ENCODE data around the gene TIMM29. TPM values are rescaled to one million over a fixed set of nuclear protein-coding genes. Genes with fewer than 3 reads are reported as not detected.

TIMM29 gene
- total RNA-seq, 4 donors from 2014 or later, result 28.0 to 39.5 (median 34.1) TPM

- H3K4me1 ChIP-seq, result peaks cover 0 to 27% (median 12%) of the 10 kb centered on the region in 4 donors
- no peak for TF ChIP-seq POLR2A (IDR thresholded peaks at IDR 0.05)
- TF ChIP-seq CTCF (IDR thresholded peaks at IDR 0.05), result no peak
- no peaks in the 10 kb centered on the region for H3K27me3 ChIP-seq
- H3K36me3 ChIP-seq, result no peaks in the 10 kb centered on the region
- no peaks in the 10 kb centered on the region for H3K9me3 ChIP-seq
- peak in 2 of 3 donors; percentile 55 to 60 for DNase-seq
- peak overlapping the region; percentile 65 to 97 (median 88) for H3K4me3 ChIP-seq
- peak overlapping the region; percentile 88 to 96 (median 92) for H3K27ac ChIP-seq
Measured at GRCh38 chr19:10961073-10961860, 32.7 kb downstream of the TIMM29 start.

GRCh38 chr19:10962863-10963262 lies 34.3 kb downstream of the TIMM29 start:
- TF ChIP-seq CTCF (IDR thresholded peaks at IDR 0.05) (no peak), POLR2A (IDR thresholded peaks at IDR 0.05) (no peak)
- H3K4me1 ChIP-seq, result peaks cover 0 to 30% (median 12%) of the 10 kb centered on the region in 4 donors

DNA sequence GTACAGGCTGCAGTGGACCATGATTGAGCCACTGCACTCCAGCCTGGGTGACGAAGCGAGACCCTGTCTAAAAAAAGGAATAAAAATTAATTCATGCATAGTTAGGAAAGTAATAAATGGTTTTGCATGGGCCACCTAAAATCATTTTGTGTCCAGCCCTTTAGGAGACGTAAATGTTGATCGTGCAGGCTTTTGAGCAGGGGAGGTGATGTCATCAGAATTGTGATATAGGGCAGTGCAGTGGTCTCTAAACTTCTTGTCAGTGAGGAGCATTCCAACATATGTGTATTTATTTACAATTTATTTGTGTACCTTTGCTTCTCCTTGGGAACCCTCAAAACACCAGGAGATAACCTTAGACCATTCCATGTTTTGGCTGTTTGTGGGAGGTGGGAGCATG lies 35.3 kb downstream of the TIMM29 start:
- H3K4me1 ChIP-seq, result peaks cover 0 to 37% (median 14%) of the 10 kb centered on the region in 4 donors
- no peaks in the 10 kb centered on the region for H3K9me3 ChIP-seq
- no peaks in the 10 kb centered on the region for H3K36me3 ChIP-seq
- peak overlapping the region in 1 of 4 donors; percentile 52 for H3K27ac ChIP-seq
- TF ChIP-seq POLR2A (IDR thresholded peaks at IDR 0.05), result no peak
- TF ChIP-seq CTCF (IDR thresholded peaks at IDR 0.05), result no peak
- DNase-seq, result no peak
- H3K4me3 ChIP-seq, result no peak overlapping the region
- no peaks in the 10 kb centered on the region for H3K27me3 ChIP-seq

More at GRCh38 chr19:10962863-10963262, 34.3 kb downstream of the TIMM29 start:
- H3K27ac ChIP-seq, result peak overlapping the region in 2 of 4 donors; percentile 30 to 52
- DNase-seq, result no peak
- no peaks in the 10 kb centered on the region for H3K9me3 ChIP-seq
- H3K27me3 ChIP-seq, result no peaks in the 10 kb centered on the region
- H3K36me3 ChIP-seq, result no peaks in the 10 kb centered on the region
- H3K4me3 ChIP-seq, result no peak overlapping the region

DNA sequence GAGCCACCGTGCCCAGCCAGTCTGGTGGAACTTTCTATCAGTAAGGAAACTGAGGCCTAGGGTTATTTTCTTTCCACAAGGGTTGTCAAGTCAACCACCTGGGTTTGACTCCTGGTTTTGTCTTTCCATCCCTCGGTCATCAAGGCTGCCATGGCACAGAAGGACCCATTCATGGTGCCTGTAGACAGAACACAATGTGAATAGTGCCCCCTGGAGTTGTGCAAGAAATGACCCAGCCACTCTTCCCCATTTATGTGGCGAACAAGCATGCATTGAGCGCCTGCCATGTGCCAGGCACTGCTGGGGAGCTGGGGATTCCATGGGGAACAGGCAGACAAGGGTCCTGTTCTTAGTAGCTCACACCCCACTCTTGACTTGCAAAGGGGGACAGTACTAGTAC lies 36.3 kb downstream of the TIMM29 start:
- peaks cover 0 to 33% (median 14%) of the 10 kb centered on the region in 4 donors for H3K4me1 ChIP-seq
- H3K27me3 ChIP-seq, result no peaks in the 10 kb centered on the region
- H3K27ac ChIP-seq, result no peak overlapping the region
- no peak overlapping the region for H3K4me3 ChIP-seq
- H3K9me3 ChIP-seq, result no peaks in the 10 kb centered on the region
- DNase-seq, result no peak
- no peak for TF ChIP-seq POLR2A (IDR thresholded peaks at IDR 0.05)
- no peak for TF ChIP-seq CTCF (IDR thresholded peaks at IDR 0.05)
- no peaks in the 10 kb centered on the region for H3K36me3 ChIP-seq

GRCh38 chr19:10965398-10965797 lies 36.8 kb downstream of the TIMM29 start:
- Histone ChIP-seq H3K4me1 (peaks cover 0 to 32% (median 14%) of the 10 kb centered on the region in 4 donors), H3K27ac (no peak overlapping the region), H3K36me3 (no peaks in the 10 kb centered on the region), H3K27me3 (no peaks in the 10 kb centered on the region), H3K9me3 (no peaks in the 10 kb centered on the region), H3K4me3 (no peak overlapping the region)
- TF ChIP-seq CTCF (IDR thresholded peaks at IDR 0.05), result no peak
- DNase-seq, result no peak
